GM12801 (cell line): Measurements from ENCODE around the gene CHERP.

ENCODE experiments used
- TF ChIP-seq, protein P1 (sequence below): IDR thresholded peaks from one replicate; pipeline ENCODE4 v1.5.1; 2011; ENCODE audit warnings: control low read depth; ENCODE audit not compliant: insufficient read length; ENCODE audit errors: extremely low read depth

The CHERP gene, protein sequence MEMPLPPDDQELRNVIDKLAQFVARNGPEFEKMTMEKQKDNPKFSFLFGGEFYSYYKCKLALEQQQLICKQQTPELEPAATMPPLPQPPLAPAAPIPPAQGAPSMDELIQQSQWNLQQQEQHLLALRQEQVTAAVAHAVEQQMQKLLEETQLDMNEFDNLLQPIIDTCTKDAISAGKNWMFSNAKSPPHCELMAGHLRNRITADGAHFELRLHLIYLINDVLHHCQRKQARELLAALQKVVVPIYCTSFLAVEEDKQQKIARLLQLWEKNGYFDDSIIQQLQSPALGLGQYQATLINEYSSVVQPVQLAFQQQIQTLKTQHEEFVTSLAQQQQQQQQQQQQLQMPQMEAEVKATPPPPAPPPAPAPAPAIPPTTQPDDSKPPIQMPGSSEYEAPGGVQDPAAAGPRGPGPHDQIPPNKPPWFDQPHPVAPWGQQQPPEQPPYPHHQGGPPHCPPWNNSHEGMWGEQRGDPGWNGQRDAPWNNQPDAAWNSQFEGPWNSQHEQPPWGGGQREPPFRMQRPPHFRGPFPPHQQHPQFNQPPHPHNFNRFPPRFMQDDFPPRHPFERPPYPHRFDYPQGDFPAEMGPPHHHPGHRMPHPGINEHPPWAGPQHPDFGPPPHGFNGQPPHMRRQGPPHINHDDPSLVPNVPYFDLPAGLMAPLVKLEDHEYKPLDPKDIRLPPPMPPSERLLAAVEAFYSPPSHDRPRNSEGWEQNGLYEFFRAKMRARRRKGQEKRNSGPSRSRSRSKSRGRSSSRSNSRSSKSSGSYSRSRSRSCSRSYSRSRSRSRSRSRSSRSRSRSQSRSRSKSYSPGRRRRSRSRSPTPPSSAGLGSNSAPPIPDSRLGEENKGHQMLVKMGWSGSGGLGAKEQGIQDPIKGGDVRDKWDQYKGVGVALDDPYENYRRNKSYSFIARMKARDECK

GRCh38 chr19:16542045-16542909 lies at the start of gene CHERP:
Gene CHERP, minus strand, starts transcription at chr19:16542437. Its CDS starts 59 bp downstream, at chr19:16542378.
- TF ChIP-seq, protein P1, sequence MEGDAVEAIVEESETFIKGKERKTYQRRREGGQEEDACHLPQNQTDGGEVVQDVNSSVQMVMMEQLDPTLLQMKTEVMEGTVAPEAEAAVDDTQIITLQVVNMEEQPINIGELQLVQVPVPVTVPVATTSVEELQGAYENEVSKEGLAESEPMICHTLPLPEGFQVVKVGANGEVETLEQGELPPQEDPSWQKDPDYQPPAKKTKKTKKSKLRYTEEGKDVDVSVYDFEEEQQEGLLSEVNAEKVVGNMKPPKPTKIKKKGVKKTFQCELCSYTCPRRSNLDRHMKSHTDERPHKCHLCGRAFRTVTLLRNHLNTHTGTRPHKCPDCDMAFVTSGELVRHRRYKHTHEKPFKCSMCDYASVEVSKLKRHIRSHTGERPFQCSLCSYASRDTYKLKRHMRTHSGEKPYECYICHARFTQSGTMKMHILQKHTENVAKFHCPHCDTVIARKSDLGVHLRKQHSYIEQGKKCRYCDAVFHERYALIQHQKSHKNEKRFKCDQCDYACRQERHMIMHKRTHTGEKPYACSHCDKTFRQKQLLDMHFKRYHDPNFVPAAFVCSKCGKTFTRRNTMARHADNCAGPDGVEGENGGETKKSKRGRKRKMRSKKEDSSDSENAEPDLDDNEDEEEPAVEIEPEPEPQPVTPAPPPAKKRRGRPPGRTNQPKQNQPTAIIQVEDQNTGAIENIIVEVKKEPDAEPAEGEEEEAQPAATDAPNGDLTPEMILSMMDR: no peak

DNA sequence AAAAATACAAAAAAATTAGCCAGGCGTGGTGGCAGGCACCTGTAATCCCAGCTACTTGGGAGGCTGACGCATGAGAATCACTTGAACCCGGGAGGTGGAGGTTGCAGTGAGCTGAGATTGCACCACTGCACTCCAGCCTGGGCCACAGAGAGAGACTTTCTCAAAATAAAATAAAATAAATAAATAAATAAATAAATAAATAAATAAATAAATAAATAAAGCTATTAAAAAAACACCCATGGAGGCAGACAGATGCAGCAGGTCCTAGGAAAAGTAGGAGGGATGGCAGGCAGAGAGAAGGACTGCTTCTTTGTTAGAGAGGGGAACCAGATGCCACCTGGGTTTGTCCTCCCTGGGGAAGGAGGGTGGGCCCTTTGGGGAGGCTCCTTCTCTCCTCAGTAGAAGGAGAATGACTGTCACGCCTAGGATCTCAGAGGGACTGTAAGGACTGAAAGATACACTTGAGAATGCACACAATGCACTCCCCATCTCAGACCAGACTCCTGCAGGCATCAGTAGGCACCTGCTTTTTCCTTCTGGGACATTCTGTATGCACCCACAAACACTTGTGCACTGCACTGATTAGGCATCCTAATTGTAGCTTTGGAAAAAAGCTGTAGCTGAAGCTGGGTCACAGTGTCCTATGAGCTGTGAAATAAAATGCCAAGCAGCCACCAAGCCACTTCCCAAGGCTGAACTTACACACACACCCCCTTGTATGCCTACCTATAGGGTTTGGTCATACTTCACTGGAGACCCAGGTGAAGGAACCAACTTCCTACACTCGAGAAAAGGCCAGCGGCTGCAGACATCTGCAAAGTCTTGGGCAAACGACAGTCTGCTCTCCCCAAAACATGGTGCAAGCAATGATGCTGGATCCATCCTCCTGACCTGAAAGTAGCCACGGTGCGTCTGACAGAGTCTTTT lies 48.9 kb upstream of the CHERP start:
- TF ChIP-seq, protein P1: no peak

- TF ChIP-seq, protein P1: no peak
These were observed 47.7 kb upstream of the CHERP start for GRCh38 chr19:16589917-16590316.

DNA sequence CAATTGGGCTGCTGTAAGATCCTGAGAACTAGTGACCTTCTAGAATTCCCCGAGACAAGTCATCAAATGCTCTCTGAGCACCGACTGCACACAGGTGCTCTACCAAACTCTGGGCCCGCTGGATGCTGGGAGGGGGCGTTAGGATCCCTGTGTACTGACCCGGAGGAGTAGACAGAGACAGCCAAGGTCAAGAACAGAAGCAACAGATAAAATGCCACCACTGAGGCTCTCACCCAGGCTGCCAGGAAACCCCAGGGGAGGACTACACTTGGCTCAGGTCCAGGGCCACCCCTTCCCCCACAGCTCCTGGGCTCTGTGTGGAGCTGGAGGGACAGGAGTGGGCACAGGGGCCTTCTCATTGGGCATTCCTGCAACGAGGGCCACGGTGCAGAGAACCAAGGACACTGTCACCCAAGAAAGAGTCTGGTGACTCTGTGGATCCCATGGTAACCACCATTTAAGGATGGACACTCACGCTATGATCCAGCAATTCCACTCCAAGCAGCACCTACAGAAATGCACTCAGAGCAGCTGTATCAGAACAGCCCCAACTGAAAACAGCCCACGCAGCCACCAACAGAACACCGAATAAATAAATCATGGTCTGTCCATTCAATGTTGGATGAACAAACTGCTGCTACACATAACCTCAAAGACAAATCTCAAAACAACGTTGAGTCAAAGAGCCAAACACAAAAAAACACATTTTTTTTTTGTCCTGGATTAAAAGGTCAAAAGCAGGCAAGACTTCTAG lies 46.8 kb upstream of the CHERP start:
- TF ChIP-seq, protein P1: no peak

GRCh38 chr19:16587833-16588823 lies 45.9 kb upstream of the CHERP start:
- TF ChIP-seq, protein P1: no peak
